Mononuclear cell (primary cell): ENCODE results near the gene MCL1. TPM values are rescaled to one million over a fixed set of nuclear protein-coding genes. Genes with fewer than 3 reads are reported as not detected.

Source experiments
- H3K27me3 ChIP-seq: 2 replicates; pipeline ENCODE4 v1.6.0; 2011; ENCODE audit warnings: low read length, control low read depth; ENCODE audit not compliant: insufficient read depth
- H3K4me1 ChIP-seq: 2 replicates; pipeline ENCODE4 v1.5.1; 2011; ENCODE audit warnings: mild to moderate bottlenecking, low read length, control low read depth; ENCODE audit not compliant: insufficient read depth
- H3K4me3 ChIP-seq: 2 replicates; pipeline ENCODE4 v1.5.1; 2011; ENCODE audit warnings: mild to moderate bottlenecking, low read length, moderate library complexity
- H3K9me3 ChIP-seq: 2 replicates; pipeline ENCODE4 v1.5.1; 2011; ENCODE audit warnings: low read depth, mild to moderate bottlenecking, control low read depth, low read length
- total RNA-seq: library from RNA; depleted of rRNA; stranded (reverse); fragments of >200 nt; gene quantifications from one replicate; pipeline ENCODE4 v1.2.3, GENCODE V29; 2012

Gene MCL1
- total RNA-seq, 1 donor = 1,412 TPM

DNA sequence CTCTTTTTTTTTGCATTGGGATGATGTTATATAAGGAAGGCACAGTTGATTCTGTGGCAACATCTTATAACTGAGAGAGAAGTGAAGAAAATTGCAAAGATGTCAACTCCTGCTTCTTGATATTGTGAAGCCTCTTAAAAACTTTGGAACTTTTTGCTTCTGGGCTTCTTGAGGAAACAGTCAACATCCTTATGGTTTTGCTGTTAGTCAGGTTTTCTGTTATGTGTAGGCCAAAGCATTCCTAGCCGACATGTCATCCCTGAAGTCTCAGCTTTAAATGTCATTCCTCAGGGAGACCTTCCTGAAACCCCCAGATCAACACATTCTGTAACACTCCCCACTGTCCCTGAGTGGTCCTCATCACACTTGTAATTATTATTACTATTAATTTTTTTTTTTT, 51.2 kb downstream of the MCL1 start:
- Histone ChIP-seq H3K4me1 (no peaks in the 10 kb centered on the region), H3K27me3 (no peaks in the 10 kb centered on the region), H3K9me3 (no peaks in the 10 kb centered on the region), H3K4me3 (no peak overlapping the region)

DNA sequence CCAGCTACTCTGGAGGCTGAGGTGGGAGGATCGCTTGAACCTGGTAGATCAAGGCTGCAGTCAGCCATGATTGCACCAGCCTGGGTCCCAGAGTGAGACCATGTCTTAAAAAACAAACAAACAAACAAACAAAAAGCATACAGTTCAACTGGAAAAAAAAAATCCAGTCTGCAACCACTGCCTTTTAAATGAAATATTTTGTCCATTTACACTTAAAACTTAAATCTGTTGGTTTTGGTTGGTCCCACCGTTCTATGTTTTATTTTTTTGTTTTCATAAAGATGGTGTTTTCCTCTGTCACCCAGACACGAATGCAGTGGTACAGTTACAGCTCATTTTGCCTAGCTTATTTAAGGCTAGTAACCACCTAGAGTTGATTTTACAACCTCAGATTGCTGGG, 54.1 kb downstream of the MCL1 start:
- no peaks in the 10 kb centered on the region for H3K9me3 ChIP-seq
- no peaks in the 10 kb centered on the region for H3K4me1 ChIP-seq
- H3K4me3 ChIP-seq = no peak overlapping the region

More for the DNA sequence above, 54.1 kb downstream of the MCL1 start:
- H3K27me3 ChIP-seq = no peaks in the 10 kb centered on the region

Other genes with a start within 250 kb of the MCL1 start
- 34.1 TPM for gene RPRD2, start 215.5 kb downstream of the MCL1 start, total RNA-seq
- gene TARS2, start 92.2 kb downstream of the MCL1 start, total RNA-seq = 10.2 TPM
- gene ECM1, start 71.5 kb downstream of the MCL1 start, total RNA-seq = 0.21 TPM
- gene FALEC, start 63.9 kb downstream of the MCL1 start, total RNA-seq = not detected
- gene ADAMTSL4, start 30.2 kb downstream of the MCL1 start, total RNA-seq = 3.3 TPM
- gene ENSA, start 50.0 kb upstream of the MCL1 start, total RNA-seq = 147 TPM
- gene GOLPH3L, start 117.5 kb upstream of the MCL1 start, total RNA-seq = 1.4 TPM
- 3.3 TPM for gene HORMAD1, start 141.3 kb upstream of the MCL1 start, total RNA-seq
- gene CTSS, start 186.2 kb upstream of the MCL1 start, total RNA-seq = 1,898 TPM
- gene CTSK, start 228.7 kb upstream of the MCL1 start, total RNA-seq = 8.1 TPM